COLO668 (cell line): Measurements from ENCODE around the gene EXOG.
A peak's percentile ranks its signal among the peaks of the same experiment; 100 is the strongest.

Experiments used
- DNase-seq: peaks from one replicate; lab custom pipeline; 2025; ENCODE audit not compliant: unreplicated experiment; lab: John Stamatoyannopoulos, UW

The EXOG gene

GRCh38 chr3:38472342-38472741 is 23.8 kb upstream of the EXOG start:
- DNase-seq = no peak

DNA sequence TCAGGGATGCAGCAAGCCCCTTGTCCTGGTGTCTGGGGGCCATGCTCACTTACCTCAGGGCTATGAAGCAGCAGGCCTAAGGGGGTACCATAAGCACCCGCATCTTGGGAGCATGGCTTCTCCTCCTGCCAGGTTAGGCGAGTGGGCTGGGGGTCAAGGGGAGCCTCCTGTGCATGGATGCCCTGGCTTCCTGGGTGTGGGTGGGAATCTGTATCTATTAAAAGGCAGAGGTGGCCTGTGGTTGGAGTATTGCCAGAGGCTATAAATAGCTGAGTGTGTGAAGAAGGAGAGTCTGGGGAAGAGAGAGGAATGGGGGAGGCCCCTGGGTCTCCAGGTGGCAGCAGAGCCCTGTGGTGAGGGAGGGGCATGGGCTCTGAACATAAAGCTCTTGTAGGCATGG is 22.9 kb upstream of the EXOG start:
- peak; percentile 19 for DNase-seq

- no peak for DNase-seq
These were observed 21.1 kb upstream of the EXOG start for GRCh38 chr3:38474928-38475605.

GRCh38 chr3:38475716-38476115 is 20.4 kb upstream of the EXOG start:
- no peak for DNase-seq

- DNase-seq = no peak
These were observed 19.9 kb upstream of the EXOG start for GRCh38 chr3:38476157-38476756.

GRCh38 chr3:38477057-38477820 is 18.9 kb upstream of the EXOG start:
- no peak for DNase-seq

GRCh38 chr3:38477839-38478450 is 18.2 kb upstream of the EXOG start:
- no peak for DNase-seq

- no peak for DNase-seq
These were observed 17.2 kb upstream of the EXOG start for GRCh38 chr3:38478901-38479300.

DNA sequence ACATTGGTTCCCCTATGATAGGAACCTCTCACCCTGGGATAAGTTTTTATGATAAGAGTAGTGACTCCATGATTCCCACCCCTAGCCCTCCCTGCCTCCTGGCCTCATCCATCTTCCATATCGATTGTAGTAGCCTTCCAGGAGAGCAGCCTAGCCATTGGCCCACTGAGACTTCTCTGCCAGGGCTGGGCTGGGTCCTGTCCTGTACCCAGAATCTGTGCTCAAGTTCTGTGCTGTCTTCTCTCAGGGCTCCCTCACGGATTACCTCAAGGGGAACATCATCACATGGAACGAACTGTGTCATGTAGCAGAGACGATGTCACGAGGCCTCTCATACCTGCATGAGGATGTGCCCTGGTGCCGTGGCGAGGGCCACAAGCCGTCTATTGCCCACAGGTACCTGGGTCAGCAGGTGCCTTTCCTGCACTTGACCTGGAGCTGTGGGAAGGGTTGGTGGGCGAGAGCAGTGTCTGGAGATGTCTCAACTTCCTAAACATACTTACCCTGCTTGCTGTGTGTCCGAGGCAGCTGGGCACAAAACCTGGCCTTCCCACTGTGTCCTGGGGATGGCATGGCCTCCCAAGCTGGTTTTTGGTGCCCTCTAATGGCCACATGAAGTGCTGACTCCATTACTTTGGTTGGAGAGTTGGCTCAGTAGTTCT is 16.6 kb upstream of the EXOG start:
- DNase-seq = peak; percentile 31

DNA sequence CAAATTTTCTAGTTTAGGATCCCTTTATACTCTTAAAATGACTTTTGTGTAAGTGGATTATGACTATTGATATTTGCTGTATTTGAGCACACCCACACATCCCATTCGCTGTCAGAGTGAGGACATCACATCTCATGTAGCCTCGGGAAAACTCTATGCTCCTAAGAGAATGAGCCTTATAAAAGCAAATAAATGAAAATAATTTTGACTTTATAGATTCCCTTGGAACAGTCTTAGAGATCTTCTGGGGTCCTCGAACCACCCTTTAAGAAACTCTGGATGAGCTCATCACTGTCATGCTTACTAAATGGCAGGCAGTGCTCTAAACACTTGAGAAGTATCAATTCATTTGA is 16.1 kb upstream of the EXOG start:
- DNase-seq = no peak

DNA sequence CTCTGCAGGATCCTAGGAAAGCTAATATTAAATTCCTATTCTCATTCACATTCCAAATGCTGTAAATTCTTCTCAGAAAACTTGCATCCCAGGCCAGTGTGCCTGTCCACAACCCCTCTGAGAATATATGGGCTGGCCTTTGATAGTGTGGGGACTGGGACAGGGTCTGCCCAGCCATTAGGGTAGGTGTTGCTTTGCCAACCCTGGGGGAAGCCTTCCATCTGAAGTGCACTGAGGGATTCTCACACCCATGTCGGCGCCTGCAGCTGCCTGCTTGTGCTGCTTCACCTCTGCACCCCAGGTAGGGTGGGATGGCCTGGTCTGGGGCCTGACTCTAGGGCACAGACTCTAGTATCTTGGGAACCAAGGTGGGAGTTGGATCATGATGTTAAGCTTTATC is 15.2 kb upstream of the EXOG start:
- DNase-seq = no peak

DNA sequence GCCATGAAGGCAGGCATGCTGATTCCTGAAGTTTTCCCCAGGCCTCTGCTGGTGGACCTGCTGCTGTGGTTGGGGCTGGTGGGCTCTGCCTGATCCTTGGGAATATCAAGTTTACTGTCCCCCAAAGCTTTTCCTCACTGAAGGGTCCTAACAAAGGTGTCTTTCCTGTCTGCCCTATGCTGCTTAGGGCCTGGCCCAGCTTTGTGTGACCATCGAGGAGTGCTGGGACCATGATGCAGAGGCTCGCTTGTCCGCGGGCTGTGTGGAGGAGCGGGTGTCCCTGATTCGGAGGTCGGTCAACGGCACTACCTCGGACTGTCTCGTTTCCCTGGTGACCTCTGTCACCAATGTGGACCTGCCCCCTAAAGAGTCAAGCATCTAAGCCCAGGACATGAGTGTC is 13.2 kb upstream of the EXOG start:
- DNase-seq = no peak

DNA sequence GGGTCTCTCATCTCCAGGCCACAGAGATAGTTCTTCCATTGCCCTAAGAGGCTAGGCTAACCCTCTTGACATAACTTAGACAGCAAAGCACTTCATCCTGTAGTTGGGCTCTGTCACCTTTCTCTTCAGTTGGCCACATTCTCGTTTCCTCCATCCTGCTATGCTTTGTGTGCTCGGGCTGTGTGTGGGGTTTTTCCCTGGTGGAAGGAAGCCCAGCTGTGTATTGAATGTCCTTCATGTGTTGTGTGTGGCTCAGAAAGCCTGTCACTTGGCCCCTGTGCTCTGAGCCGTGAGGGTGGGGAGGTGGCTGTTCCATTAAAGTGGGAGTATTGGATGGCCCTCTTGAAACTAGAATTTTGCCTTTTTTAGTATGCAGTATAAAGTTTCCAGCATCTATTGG is 8.8 kb upstream of the EXOG start:
- no peak for DNase-seq

- DNase-seq = no peak
These were observed 7.2 kb upstream of the EXOG start for GRCh38 chr3:38488949-38489348.

DNA sequence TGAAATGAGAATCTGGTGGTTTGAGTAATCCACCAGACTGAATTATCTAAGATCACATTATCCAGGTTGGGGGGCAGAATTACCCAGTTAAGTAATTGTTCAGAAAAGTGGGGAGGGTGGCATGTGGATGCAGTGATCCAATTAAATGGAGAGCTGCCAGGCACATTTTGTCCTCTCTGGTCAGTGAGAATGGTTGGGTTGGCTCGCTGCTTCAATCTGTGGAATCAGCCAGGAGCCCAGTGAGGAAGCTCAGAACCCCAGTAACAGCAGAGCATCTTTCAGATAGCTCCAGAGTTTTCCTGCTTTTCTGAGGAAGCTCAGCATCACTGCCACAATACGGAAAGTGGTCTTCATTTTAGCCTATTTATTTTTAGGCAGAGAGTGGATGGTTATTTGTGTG is 6.4 kb upstream of the EXOG start:
- DNase-seq = no peak

DNA sequence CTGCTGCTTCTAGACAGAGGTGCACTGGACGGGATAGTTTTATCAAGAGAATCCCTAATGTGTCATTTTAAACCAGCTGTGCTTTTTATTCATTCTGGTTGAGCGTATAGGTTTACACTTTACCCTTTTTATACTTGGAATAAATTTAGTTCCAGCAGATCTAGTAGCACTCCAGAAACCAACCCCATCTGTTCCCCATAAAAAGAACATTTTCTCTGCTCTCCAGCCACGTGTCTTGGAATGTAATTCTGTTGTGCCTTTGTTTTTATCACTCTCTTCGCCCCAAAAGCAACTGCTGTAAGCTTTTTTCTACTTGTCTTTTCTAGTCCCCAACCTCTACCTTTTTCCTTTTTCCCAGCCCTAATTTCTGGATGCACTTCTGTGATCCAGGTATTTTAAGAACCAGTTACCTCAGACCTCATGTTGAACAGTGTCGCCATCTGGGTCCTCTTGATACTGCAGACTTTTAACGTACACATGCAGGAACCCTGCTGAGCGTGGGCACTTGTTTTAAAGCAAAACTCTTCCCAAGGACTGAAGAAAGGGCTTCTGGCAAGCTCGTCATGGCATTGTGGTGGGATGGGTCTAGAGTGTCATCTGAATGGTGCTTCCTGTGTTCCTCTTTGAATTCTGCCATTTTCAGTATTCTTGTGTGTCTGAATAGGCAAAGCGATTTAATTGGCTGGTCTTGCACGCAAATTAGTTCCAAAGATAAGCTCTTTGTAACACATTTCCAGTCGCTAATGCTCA is 5.7 kb upstream of the EXOG start:
- no peak for DNase-seq

DNA sequence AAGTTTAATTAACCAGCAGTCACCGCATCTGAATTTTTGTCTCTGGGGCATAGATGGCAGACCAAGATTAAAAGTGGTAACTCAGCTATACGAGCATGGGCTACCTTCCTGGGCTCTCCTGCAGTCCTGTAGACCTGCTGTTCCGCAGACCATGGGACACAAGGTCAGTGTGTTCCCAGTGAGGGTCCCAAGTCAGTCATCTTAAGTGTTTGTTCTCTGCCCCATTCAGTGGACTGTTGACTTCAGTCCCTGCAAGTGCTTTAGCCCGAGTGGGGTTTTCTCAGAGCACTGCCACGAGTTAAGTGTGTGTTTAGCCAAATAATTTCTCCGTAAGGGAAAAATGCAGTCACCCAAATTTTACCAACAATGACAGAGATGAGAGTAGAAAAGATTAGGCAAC is 4.9 kb upstream of the EXOG start:
- DNase-seq = no peak

DNA sequence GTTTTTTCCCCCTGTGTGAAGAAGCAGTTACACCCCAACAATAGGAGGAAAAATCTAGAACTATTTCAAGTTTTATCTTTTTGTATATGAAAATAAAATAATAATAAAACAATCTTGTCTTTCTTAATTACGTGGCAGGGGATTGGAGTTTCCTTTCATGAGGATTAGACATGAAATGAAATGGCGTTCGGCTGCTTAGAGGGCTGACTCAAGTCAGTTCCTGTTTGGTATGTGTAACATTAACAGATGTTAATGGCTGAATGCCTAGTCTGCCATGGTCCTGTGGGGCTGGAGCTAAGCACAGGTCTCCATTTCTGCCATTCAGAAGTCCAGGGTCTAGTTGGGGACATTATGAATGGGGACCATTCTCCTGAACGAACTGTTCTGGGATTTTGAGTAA is 3.1 kb upstream of the EXOG start:
- no peak for DNase-seq

DNA sequence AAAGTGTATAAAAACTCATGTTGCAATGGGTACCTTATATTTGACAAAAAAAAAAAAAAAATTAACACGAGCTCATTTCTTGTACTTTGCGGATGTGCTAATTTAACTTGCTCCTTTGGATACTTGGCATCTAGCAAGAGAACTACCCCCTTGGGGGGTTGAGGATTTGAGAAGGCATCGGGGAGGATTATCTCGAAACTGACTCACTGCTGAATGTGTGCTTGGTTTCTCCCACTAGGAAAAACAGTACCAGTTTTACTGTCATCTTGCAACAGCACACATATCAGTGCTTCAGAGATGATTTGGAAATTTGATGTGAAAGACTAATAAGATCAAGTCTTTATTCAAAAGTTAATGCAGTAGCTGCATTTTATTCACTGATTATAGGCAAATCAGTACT is 891 bp downstream of the EXOG start:
- no peak for DNase-seq

DNA sequence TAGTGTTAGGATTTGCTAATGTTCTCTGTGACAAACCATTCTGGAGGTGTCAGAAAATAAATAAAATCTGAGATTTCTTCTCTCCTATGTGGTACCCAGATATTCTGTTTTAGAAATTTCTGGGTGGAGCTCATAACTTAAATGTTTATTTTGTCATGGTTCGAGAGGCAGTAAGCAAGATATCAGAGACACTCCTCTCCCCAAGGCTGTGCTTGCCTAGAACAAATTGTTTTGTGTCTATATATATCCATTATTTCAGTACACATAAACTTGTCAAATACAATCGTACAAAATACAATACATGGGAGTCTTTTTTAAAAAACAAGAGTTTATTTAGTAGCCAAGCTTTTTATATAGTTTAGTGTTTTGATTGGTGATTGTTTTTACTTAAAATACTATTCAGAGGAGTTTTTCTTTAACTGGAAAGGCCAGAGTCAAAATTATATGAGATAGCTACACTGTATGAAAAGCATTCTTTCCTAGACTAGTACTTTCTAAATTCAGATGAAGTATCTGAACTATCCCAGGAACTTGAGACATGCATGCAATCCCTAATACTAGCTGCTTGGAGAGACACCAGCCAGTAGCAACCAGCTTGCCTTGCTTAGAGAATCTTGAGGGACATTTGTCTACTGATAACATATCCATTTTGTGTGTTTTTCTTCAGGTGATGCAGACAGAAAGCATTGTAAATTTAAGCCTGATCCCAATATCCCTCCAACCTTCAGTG is 4.7 kb downstream of the EXOG start:
- DNase-seq = no peak
